Ishikawa (cell line): ENCODE measurements around the gene RYR2.

Experiments used
- CREB1 ChIP-seq: IDR thresholded peaks from 2 replicates; pipeline ENCODE4 v1.6.1; 2012; ENCODE audit warnings: low read depth
- EP300 ChIP-seq: IDR thresholded peaks from 2 replicates; pipeline ENCODE4 v1.6.1; 2012; ENCODE audit warnings: borderline replicate concordance
- MAX ChIP-seq: IDR thresholded peaks from 2 replicates; pipeline ENCODE4 v1.6.1; 2012
- RAD21 ChIP-seq: IDR thresholded peaks from 2 replicates; pipeline ENCODE4 v1.6.1; 2012; ENCODE audit warnings: low read depth
- REST ChIP-seq: IDR thresholded peaks from 2 replicates; pipeline ENCODE4 v1.6.1; 2012; ENCODE audit warnings: low read depth, mild to moderate bottlenecking

- TF ChIP-seq REST = no peak
- no peak for TF ChIP-seq CREB1
- TF ChIP-seq RAD21 = no peak
- TF ChIP-seq EP300 = no peak
- TF ChIP-seq MAX = no peak
These were observed 669.3 kb downstream of the RYR2 start for GRCh38 chr1:237711281-237711680.
